IPS DF 4.7 (cell line): ENCODE data around the gene DPYD.

ENCODE experiments used
- DNase-seq: peaks from one replicate; pipeline ENCODE4 v3.0.0-alpha.2; 2013; ENCODE audit warnings: low spot score; ENCODE audit errors: extremely low read depth

The DPYD gene

GRCh38 chr1:97920832-97921571 is at the start of gene DPYD:
DPYD (minus strand) TSS chr1:97921034; CDS start chr1:97920922, 112 bp downstream.
- DNase-seq: peak; percentile 62

GRCh38 chr1:97960470-97960869 is 39.6 kb upstream of the DPYD start:
- no peak for DNase-seq

DNA sequence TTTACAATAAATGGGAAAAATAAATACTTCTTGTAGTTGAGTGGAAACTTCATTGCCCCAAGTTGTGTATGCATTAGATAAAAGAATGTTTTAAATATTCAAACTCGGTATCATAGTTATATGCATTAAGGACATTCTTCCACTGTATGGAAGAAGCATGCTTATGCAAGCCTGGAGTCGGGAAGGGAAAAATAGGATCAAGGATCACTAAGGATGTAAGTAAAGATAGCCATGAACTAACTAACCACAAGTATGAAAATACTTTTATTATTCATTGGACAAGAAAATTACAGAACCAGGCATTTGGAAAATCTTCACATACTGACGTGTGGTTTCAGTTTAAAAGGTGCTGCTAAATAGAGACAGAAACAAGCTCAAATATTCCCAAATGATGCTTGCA is 26.9 kb upstream of the DPYD start:
- DNase-seq: no peak

GRCh38 chr1:97943354-97943753 is 22.5 kb upstream of the DPYD start:
- no peak for DNase-seq

- DNase-seq: no peak
Observed at GRCh38 chr1:97942161-97943123, 21.6 kb upstream of the DPYD start.

DNA sequence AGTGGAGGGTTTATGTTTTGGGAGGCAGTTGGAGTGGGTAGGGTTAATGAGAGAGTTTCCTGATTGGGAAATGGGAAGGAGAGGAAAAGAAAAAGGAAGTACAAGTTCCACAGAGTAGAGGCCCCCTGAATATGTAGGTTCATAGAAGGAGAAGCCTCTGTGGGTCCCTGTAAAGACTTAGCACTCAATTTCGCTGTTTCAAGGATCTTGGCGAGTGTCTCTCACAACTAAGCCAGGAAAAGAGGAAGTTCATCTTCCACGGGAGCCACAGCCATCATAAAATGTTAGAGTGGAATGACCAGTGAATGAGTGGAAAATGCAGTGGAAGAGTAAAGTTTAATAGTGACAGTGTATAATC is 17.4 kb upstream of the DPYD start:
- no peak for DNase-seq

DNA sequence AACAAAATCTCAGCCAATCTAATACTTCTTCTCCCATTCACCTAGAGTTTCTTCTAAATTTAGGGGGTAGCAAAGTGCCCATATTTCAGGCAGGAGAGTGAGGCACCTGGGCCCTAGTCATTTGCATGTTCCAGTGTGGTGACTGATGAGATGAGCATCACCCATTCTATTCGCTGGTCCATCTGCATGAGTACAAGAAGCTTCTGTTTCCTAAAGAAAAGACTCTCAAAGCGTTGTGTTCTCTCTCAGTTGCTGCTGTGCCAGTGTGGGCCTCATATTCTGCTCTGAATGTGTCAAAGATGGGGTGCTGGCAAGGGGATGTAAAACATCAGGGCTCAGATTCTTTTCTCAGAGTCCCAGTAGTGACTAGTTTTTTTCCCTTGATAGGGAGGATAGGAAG is 16.1 kb upstream of the DPYD start:
- no peak for DNase-seq

GRCh38 chr1:97934491-97934890 is 13.7 kb upstream of the DPYD start:
- DNase-seq: no peak

DNA sequence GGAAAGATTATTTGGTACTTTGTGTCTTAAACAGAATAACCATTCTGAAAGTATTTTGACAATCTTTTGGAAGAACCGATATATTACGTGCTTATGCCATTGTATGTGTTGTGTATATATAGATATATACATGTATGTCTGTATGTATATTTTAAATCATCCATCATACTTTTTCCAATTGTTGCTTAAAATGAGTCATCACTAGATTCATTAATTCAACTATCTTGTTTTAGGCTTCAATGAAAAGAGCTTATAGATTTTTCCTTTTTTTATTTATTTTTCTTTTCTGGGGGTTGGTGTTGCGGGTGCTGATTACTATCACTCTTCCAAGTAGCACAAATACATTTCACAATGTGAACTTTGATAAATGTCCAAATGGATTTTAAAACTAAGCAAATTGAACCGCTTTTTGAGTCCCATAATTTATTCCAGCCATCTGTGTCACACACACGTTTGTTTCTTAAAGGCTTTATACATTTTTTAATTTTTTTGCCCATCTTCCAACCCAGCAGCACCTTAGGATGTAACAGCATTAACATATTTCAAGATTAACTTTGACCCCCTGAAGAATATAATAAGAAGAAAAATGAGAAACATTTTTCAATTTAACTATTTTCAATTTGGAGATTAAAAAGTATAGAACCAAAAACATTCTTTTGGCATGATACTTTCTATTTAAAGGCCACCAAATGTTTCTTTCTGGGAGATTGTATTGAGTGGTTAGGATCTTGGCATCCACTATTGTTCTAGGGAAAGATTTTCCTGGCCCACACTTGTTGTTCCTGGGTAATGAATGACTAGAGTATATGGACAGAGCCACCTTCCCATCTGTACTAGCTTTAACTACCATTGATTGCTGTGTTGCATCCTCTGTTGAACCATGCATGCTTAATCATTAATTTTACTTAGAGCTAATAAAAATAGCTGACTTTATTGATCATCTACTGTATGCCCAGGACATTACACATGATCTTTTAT is 9.3 kb upstream of the DPYD start:
- no peak for DNase-seq

DNA sequence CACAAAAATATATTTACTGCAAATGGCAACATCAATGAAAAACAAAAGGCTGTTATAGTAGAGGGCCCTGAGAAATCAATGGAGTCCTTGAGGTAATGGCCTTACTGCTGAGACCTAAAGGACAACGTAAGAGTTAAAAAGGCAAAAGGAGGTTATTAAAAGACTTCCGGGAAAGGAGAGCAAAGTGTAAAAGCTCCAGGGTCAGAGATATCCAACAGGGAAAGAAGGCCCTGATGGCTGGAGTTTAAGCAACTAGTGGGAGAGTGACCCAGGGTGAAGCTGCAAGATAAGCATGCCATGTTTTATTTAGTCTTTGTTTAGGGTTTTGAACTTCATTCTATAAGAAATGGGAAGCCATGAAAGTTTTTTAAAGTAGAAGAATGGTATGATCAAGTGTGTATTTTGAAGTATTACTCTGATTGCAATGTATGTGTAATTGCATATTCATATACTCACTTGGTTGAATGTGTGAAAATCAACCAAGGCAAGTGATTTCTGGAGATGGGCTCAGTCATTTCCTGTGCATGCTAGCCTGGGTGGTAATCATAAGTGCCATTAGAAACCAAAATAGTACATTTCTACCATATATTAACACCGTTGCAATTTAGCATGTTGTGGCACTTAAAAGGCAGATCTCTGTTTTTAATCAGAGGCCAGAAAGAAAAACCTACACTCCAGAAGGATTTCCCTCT is 5.3 kb upstream of the DPYD start:
- no peak for DNase-seq

- DNase-seq: no peak
Observed at GRCh38 chr1:97925151-97925550, 4.3 kb upstream of the DPYD start.

DNA sequence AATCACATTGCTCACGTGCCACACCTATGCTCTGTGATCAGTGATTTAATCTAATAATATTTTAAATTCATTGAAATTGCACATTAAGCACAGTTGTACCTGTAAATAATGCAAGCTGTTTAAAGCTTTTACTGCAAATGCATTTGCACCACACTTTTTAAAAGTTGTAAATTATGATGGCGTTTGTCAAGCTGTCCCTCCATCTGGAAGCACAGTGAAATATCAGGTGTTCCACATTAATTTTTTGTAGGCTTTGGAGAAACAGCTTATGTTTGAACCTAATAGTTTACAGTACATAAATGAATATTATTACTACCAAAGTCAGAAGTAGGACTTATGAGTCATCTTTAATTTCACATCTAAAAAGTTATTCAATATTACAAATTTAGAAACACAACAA is 3.0 kb upstream of the DPYD start:
- DNase-seq: no peak

GRCh38 chr1:97920276-97920831 is 480 bp downstream of the DPYD start:
- DNase-seq: no peak

GRCh38 chr1:97919585-97920261 is 1.1 kb downstream of the DPYD start:
- DNase-seq: no peak

DNA sequence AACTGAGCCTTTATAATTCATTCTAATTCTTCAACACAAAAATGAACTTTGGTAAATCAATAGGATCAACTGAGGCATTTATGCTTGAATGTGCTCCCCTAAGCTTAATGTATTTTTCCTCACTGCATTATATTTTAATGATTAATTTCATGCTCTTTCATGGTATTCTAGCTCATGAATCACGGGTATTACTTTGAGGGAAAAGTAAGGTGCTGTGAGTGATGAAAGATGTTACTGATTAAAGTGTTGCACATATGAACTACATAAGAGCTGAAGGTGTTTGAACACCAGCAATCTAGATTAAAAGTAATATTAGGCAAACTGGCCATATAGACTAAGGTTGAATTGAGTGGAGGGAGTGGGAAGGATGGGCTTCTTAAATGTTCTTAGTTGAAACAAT is 1.9 kb downstream of the DPYD start:
- DNase-seq: no peak

GRCh38 chr1:97913506-97914139 is 7.2 kb downstream of the DPYD start:
- DNase-seq: no peak

- DNase-seq: no peak
Observed at GRCh38 chr1:97911266-97912215, 9.3 kb downstream of the DPYD start.

GRCh38 chr1:97909266-97909665 is 11.6 kb downstream of the DPYD start:
- no peak for DNase-seq
